ENCODE data around the gene JAKMIP2.

The JAKMIP2 gene

DNA sequence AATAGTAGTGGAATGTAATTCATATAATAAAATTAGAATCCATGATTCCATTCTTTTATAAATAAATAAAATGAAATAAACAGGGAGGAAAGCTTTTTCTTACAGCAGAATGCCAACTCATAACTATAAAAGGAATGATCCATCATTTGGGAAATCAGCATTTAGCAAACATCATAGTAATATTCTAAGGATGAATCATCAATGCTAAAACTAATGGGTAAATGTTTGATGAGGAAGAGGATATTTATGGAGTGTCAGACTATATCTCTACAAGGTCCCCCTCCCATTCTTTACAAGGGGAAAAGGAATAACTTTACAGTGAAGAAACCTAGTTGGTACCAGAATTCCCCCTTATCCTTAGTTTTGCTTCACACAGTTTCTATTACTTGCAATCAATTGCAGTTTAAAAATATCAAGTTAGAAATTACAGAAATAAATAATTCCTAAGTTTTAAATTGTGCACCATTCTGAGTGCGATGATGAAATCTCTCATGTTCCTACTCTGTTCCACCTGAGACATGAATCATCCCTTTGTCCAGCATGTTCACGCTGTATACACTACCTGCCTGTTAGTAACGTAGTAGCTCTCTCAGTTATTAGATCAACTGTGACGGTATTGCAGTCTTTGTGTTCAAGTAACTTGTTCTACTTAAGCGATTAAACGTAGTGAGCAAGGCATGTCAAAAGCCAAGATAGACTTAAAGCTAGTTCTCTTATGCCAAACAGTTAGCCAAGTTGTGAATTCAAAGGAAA, 14.2 kb upstream of the JAKMIP2 start:
- DNase-seq: no peak
- in situ Hi-C loops (cut with MboI; ENCODE audit: low pct_unique_long_range_greater_than_20kb, low sequenced_read_pairs): no loop called here

GRCh38 chr5:147791181-147791580, 8.7 kb upstream of the JAKMIP2 start:
- DNase-seq: no peak
- in situ Hi-C loops (cut with MboI; ENCODE audit: low pct_unique_long_range_greater_than_20kb, low sequenced_read_pairs): no loop called here

DNA sequence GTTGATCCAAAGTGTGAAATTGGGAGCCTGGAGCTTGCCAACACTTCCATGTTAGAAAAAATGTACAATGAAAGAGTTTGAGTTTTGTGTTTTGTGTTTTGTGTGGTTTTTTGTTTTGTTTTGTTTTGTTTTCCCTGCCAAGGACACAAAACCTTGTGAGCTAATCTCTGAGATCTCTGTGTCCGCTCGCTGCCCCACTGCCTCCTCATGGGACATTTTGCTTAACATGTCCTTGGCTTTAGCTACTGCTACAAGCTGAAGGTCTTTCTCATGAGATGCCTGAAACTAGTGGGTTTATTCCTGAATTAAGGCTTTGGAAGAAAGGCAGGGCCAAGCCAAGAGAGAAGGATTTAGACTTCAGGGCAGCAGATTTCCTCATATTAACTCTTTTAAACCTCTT, 7.3 kb upstream of the JAKMIP2 start:
- in situ Hi-C loops (cut with MboI; ENCODE audit: low pct_unique_long_range_greater_than_20kb, low sequenced_read_pairs): no loop called here
- DNase-seq: no peak

- DNase-seq: no peak
- in situ Hi-C loops (cut with MboI; ENCODE audit: low pct_unique_long_range_greater_than_20kb, low sequenced_read_pairs): no loop called here
These were observed 5.5 kb upstream of the JAKMIP2 start for GRCh38 chr5:147788023-147788422.

DNA sequence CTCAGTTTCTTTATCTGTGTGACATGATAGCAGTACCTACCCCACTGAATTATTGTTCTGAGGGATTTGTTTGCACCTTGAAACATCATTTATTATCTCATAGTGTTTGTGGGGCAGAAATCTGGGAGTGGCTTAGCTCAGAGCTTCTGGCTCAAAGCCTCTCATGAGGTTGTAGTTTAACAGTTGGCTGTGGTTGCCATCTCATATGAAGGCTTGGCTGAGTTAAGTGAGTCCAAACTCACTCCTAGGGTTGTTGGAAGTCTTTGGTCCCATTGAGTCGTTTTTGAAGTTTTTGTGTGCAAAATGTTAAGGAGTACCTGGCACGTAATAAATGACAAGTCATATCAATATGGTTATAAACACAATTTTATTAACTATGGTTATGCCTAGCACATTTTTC, 3.6 kb upstream of the JAKMIP2 start:
- in situ Hi-C loops (cut with MboI; ENCODE audit: low pct_unique_long_range_greater_than_20kb, low sequenced_read_pairs): no loop called here
- no peak for DNase-seq

GRCh38 chr5:147784146-147784987, 1.8 kb upstream of the JAKMIP2 start:
- in situ Hi-C loops (cut with MboI; ENCODE audit: low pct_unique_long_range_greater_than_20kb, low sequenced_read_pairs): no loop called here
- no peak for DNase-seq

DNA sequence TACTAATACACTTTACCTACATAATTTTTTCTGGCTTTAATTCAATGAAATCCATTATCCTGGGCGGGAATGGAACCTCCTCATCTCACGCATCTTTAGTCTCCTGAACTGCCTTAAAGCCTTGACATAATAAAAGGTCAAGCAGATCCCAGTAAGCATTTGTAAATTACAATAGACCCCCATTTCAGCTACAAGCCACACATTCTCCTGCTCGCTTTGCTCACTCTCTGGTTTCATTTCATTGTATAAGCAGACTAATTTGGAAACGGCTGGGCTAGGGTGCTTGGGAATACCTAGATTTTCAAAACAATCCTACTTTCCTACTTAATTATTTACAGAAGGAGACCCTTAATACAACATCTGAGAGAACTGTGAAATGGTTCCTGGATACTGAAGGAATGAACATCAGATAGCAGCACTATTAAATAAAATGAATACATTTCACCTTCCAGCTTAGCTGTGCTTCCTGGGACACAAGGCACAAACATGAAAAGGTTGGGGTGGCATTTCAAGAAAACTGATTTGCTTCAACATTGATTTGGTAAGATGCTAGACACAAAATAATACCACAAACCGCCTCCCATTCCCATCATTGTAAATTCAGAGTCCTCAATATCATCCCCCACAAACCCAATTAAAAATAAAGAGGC, 1.5 kb downstream of the JAKMIP2 start:
- in situ Hi-C loops (cut with MboI; ENCODE audit: low pct_unique_long_range_greater_than_20kb, low sequenced_read_pairs): no loop called here
- no peak for DNase-seq

- in situ Hi-C loops (cut with MboI; ENCODE audit: low pct_unique_long_range_greater_than_20kb, low sequenced_read_pairs): no loop called here
- DNase-seq: no peak
These were observed 2.8 kb downstream of the JAKMIP2 start for GRCh38 chr5:147779694-147780093.

- no peak for DNase-seq
- in situ Hi-C loops (cut with MboI; ENCODE audit: low pct_unique_long_range_greater_than_20kb, low sequenced_read_pairs): no loop called here
These were observed 5.5 kb downstream of the JAKMIP2 start for GRCh38 chr5:147776989-147777388.

- in situ Hi-C loops (cut with MboI; ENCODE audit: low pct_unique_long_range_greater_than_20kb, low sequenced_read_pairs): no loop called here
- DNase-seq: no peak
These were observed 8.9 kb downstream of the JAKMIP2 start for GRCh38 chr5:147773587-147773986.

DNA sequence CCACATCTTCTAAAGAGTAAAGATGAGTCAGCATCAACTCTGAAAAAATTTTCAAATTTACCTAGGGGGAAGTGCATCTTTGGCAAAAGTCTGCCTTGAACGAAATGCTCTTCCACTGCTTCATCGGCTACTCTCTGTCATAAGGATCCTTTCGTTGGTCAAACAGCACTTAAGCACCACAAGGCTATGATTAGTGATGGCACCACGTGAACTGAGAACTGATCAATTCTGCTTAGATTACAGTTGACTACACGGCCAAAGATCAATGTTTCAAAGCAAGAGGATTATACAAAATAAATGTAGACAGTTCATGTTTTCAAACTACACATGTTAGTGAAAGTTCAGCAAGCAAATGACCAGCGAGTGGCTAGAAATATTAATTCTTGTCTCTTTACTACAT, 9.4 kb downstream of the JAKMIP2 start:
- no peak for DNase-seq
- in situ Hi-C loops (cut with MboI; ENCODE audit: low pct_unique_long_range_greater_than_20kb, low sequenced_read_pairs): no loop called here

DNA sequence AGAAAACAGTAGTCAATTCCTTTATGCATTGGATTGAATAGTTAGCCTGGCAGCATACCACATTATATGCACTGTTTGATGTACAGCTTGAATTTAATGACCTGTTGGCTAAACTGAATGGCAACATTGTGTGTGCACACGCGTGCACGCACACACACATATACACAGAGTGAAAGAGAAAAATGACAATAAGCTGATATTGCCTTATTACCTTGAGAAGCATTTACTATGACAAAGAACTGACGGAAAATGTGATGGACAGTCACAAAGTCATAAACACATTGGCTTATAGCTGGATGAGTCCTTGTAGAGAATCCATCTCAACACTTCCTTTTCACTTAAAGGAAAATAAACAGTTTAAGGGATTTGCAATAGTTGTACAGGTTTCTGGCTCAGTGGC, 15.5 kb downstream of the JAKMIP2 start:
- no peak for DNase-seq
- in situ Hi-C loops (cut with MboI; ENCODE audit: low pct_unique_long_range_greater_than_20kb, low sequenced_read_pairs): no loop called here

DNA sequence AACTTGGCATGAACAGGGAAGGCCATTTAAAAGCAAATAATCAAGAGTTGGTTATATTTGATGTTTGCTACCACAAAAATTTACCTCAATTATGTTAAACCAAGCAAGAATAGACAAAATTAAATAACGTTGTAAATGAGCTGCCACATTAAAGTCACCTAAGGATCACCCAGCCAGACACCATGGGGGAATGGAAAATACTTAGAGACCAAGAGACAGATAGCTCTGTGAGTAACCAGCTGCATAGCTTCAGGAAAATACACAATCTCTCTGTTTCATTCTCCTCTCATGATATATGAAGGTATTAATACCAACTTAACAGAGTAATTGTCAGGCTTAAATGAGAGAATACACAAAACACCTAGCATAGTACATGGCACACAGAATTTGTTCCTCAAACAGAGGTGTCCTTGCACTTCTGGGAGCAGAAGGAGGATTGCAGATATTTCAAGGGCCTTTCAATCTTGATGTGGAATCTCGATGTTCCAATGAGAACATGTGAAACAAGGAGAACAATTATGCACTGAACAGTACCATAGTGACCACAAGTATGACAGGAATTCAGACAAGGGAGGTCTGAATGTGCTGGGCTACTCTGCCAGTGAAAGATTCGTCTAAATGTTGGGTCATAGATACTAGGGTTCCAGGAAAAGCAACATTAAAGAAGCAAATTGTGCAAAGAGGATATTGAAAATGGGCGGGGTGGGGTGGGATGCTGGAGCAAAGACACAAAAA, 18.6 kb downstream of the JAKMIP2 start:
- DNase-seq: no peak
- in situ Hi-C loops (cut with MboI; ENCODE audit: low pct_unique_long_range_greater_than_20kb, low sequenced_read_pairs): no loop called here

DNA sequence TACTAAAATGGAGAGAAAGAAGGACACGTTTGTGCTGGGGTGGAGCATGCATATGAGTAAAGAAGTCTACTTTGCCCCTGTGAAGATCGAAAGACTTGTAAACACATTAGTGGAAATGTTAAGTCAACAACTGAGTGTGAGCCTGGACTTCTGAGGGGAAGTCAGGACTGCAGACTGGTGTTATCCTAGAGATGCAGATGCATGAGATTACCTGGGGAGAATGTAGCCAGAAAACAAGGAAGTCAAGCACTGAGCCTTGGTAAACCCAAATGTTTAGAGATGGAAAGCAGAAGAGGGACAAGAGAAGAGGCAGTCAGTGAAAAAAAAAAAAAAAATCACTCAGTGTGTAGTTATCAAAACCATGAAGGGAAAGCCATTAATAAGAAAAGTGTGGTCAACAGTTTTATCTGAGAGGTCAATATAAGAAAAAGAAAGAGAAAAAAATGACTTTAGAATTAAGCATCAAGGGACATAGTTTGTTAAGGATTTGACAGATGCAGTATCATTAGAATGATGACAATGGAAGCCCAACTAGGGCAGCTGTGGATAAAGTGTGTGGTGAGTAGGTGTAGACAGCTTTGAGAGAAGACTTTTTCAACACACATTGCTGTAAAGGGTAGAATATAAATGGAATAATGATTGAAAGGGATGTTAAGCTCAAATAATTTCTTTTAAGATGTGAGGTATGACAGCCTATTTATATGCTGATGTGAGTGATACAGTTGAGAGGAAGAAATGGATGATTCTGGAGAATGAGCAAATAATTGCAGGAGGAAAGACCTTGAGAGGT, 22.2 kb downstream of the JAKMIP2 start:
- in situ Hi-C loops (cut with MboI; ENCODE audit: low pct_unique_long_range_greater_than_20kb, low sequenced_read_pairs): no loop called here

DNA sequence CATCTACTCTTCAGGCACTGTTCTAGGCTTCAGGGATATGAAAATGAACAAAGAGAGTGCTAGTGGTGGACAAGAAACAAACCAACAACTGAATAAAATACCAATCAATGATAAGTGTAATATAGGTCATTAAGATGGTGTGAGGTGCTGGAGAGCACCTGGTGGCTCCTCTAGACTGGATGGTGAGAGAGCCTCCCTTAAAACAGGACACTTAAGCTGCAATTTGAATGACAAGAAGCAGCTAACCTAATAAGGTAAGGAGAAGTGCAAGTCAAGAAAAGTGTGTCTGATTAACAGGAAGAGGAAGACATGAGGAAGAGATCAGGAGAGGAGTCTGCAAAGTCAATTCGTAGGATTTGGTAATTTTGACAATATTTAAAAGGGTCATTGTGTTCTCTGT, 23.1 kb downstream of the JAKMIP2 start:
- in situ Hi-C loops (cut with MboI; ENCODE audit: low pct_unique_long_range_greater_than_20kb, low sequenced_read_pairs): no loop called here
- no peak for DNase-seq

More for the DNA sequence above, 22.2 kb downstream of the JAKMIP2 start:
- DNase-seq: no peak

GRCh38 chr5:147756566-147756965, 26.0 kb downstream of the JAKMIP2 start:
- in situ Hi-C loops (cut with MboI; ENCODE audit: low pct_unique_long_range_greater_than_20kb, low sequenced_read_pairs): no loop called here
- no peak for DNase-seq

- in situ Hi-C loops (cut with MboI; ENCODE audit: low pct_unique_long_range_greater_than_20kb, low sequenced_read_pairs): no loop called here
- DNase-seq: no peak
These were observed 28.0 kb downstream of the JAKMIP2 start for GRCh38 chr5:147754372-147755122.

DNA sequence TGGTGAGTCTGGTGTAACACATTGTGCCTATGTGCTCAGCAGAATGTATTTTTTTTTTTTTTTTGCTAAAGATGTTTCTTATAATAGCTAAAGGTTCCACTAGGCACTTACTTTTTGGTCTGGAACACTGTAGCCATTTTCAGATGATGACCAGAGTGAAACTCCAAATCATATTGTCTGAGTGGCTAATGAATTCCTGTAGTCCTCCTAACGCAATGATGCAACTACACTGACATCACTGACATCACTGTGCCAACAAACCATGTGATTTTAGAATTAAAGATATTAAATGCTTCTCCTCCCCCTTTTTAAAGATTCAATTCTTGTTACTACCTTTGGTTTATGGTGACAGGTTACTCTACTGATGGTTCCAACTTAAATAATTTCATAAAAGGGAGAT, 28.8 kb downstream of the JAKMIP2 start:
- in situ Hi-C loops (cut with MboI; ENCODE audit: low pct_unique_long_range_greater_than_20kb, low sequenced_read_pairs): no loop called here
- no peak for DNase-seq

All from KBM-7 (cell line).